MCF 10A (cell line): ENCODE results near the gene RSPRY1. TPM values are rescaled to one million over a fixed set of nuclear protein-coding genes. Genes with fewer than 3 reads are reported as not detected.

Source experiments
- BruUV-seq: library from RNA; stranded (reverse); fragments of 400-500 nt; replicated peaks from 2 replicates; lab custom pipeline; 2021; lab: Mats Ljungman, UMichigan
- CTCF ChIA-PET: fragments of 300-600 bp; sonication (Branson Sonifier 250); formaldehyde crosslinking; extraction: SDS; loops from one replicate; lab custom pipeline; 2021; ENCODE audit warnings: antibody characterized with exemption, inconsistent platforms; lab: Yijun Ruan, JAX
- POLR2A ChIA-PET: fragments of 300-600, 350-650 bp; sonication (Branson Sonifier 250); formaldehyde crosslinking; extraction: SDS; loops from one replicate; lab custom pipeline; 2020; ENCODE audit warnings: antibody characterized with exemption, inconsistent platforms; lab: Yijun Ruan, JAX
- DNase-seq: peaks from one replicate; pipeline ENCODE4 v3.0.0-alpha.2; 2018; ENCODE audit not compliant: unreplicated experiment
- H3K27ac Mint-ChIP-seq: one replicate; pipeline ENCODE4 v1.8.0; 2022; ENCODE audit warnings: mild to moderate bottlenecking, low read depth, mixed read lengths; ENCODE audit not compliant: unreplicated experiment
- H3K27me3 Mint-ChIP-seq: one replicate; pipeline ENCODE4 v1.8.0; 2022; ENCODE audit warnings: mixed read lengths; ENCODE audit not compliant: insufficient read depth, unreplicated experiment
- H3K36me3 Mint-ChIP-seq: one replicate; pipeline ENCODE4 v1.8.0; 2022; ENCODE audit warnings: mild to moderate bottlenecking, moderate library complexity, mixed read lengths; ENCODE audit not compliant: insufficient read depth, unreplicated experiment
- H3K4me1 Mint-ChIP-seq: one replicate; pipeline ENCODE4 v1.8.0; 2022; ENCODE audit warnings: mixed read lengths; ENCODE audit not compliant: insufficient read depth, unreplicated experiment
- H3K4me3 Mint-ChIP-seq: one replicate; pipeline ENCODE4 v1.8.0; 2022; ENCODE audit warnings: mild to moderate bottlenecking, moderate library complexity, mixed read lengths; ENCODE audit not compliant: unreplicated experiment
- H3K9me3 Mint-ChIP-seq: one replicate; pipeline ENCODE4 v1.8.0; 2022; ENCODE audit warnings: mixed read lengths; ENCODE audit not compliant: unreplicated experiment
- CTCF ChIP-seq: fragments of 200-600 bp; IDR thresholded peaks from one replicate; pipeline ENCODE4 v1.8.0; 2022; ENCODE audit warnings: antibody characterized with exemption, mild to moderate bottlenecking; ENCODE audit not compliant: unreplicated experiment
- intact Hi-C: fragments of 100-400 bp; cut with micrococcal nuclease; formaldehyde crosslinking; loops from 2 replicates; pipeline ENCODE4 v1.14.1; 2022
- total RNA-seq: library from RNA; stranded (reverse); gene quantifications from 2 replicates; pipeline ENCODE4 v1.2.3, GENCODE V29; 2022

RSPRY1 gene
- total RNA-seq, 1 experiment from 2014 or later, result 55.9 TPM

- H3K9me3 Mint-ChIP-seq, result no peaks in the 10 kb centered on the region
- no peak overlapping the region for H3K27ac Mint-ChIP-seq
- ChIA-PET POLR2A (no interaction called here), CTCF (interaction anchor here (1.8 kb wide), 1 partner anchor 62 kb away, joined by 10 read pairs; no protein-coding TSS in a partner anchor)
- H3K27me3 Mint-ChIP-seq, result no peaks in the 10 kb centered on the region
- no peak for TF ChIP-seq CTCF
- peaks cover 5% of the 10 kb centered on the region for H3K36me3 Mint-ChIP-seq
- peaks cover 9% of the 10 kb centered on the region for H3K4me1 Mint-ChIP-seq
- H3K4me3 Mint-ChIP-seq, result no peak overlapping the region
- no peak for DNase-seq
- intact Hi-C loops, result no loop called here
- no TSS peak for BruUV-seq
Measured at GRCh38 chr16:57146040-57146647, 40.0 kb upstream of the RSPRY1 start.

- H3K27ac Mint-ChIP-seq, result no peak overlapping the region
- DNase-seq, result peak; percentile 25
- no TSS peak for BruUV-seq
- intact Hi-C loops, result no loop called here
- H3K36me3 Mint-ChIP-seq, result peaks cover 5% of the 10 kb centered on the region
- ChIA-PET POLR2A (no interaction called here), CTCF (no interaction called here)
- peaks cover 9% of the 10 kb centered on the region for H3K4me1 Mint-ChIP-seq
- H3K4me3 Mint-ChIP-seq, result no peak overlapping the region
- H3K27me3 Mint-ChIP-seq, result no peaks in the 10 kb centered on the region
- no peak for TF ChIP-seq CTCF
- H3K9me3 Mint-ChIP-seq, result no peaks in the 10 kb centered on the region
Measured at GRCh38 chr16:57146735-57147134, 39.4 kb upstream of the RSPRY1 start.

GRCh38 chr16:57147381-57148221, 38.5 kb upstream of the RSPRY1 start:
- Mint-ChIP-seq H3K9me3 (no peaks in the 10 kb centered on the region), H3K27me3 (no peaks in the 10 kb centered on the region), H3K27ac (no peak overlapping the region), H3K4me1 (peaks cover under 1% of the 10 kb centered on the region), H3K4me3 (no peak overlapping the region), H3K36me3 (peaks cover 9% of the 10 kb centered on the region)
- ChIA-PET POLR2A (interaction anchor here (0.7 kb wide), 1 partner anchor 885 kb away, joined by 3 read pairs; no protein-coding TSS in a partner anchor), CTCF (interaction anchor here (0.6 kb wide), 1 partner anchor 170 kb away, joined by 3 read pairs; no protein-coding TSS in a partner anchor)
- no peak for DNase-seq
- intact Hi-C loops, result no loop called here
- no TSS peak for BruUV-seq
- no peak for TF ChIP-seq CTCF

- H3K4me3 Mint-ChIP-seq, result no peak overlapping the region
- no peaks in the 10 kb centered on the region for H3K4me1 Mint-ChIP-seq
- TF ChIP-seq CTCF, result no peak
- intact Hi-C loops, result no loop called here
- H3K9me3 Mint-ChIP-seq, result no peaks in the 10 kb centered on the region
- H3K27me3 Mint-ChIP-seq, result no peaks in the 10 kb centered on the region
- ChIA-PET CTCF (interaction anchor here (0.6 to 1.3 kb wide), 4 partner anchors 64 to 591 kb away, joined by 3 to 4 read pairs (median 4); no protein-coding TSS in a partner anchor), POLR2A (interaction anchor here (0.9 kb wide), 1 partner anchor 9 kb away, joined by 4 read pairs; no protein-coding TSS in a partner anchor)
- no TSS peak for BruUV-seq
- peaks cover 18% of the 10 kb centered on the region for H3K36me3 Mint-ChIP-seq
- no peak for DNase-seq
- no peak overlapping the region for H3K27ac Mint-ChIP-seq
Measured at GRCh38 chr16:57148481-57148880, 37.6 kb upstream of the RSPRY1 start.
